ENCODE results near the gene OR51B4. TPM values are rescaled to one million over a fixed set of nuclear protein-coding genes. Genes with fewer than 3 reads are reported as not detected.

The OR51B4 gene
- total and polyA plus RNA-seq, 9 of the 15 experiments (the other 6 are each of a cell fraction or from before 2014, with no cell fraction given): 17.1 to 64.6 (median 39.9) TPM

DNA sequence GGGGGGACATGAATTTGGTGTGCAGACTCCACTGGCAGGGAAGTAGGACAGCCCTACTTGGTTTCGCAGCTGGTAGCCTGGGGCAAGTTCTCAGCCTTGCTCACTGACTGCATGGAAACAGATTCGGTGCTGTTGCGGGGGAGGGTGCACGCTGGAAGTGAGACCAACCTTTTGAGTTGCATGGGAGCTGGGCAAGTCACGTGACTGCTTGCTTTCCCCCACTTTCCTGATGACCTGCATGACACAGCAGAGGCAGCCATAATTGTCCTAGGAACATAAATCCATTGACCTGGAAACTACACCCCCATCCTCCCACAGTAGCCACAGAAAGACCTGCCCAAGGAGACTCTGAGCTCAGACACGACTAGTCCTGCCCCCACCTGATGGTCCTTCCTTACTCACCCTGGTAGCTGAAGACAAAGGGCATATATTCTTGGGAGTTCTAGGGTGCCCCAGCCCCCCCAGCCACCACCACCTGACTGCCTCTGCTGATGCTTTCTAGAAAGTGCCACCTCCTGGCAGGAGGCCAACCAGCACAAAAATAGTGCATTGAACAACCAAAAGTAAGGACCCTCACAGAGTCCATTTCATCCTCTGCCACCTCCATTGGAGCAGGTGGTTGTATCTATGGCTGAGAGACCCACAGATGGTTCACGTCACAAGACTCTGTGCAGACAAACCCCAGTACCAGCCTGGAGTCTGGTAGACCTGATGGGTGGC lies 43.0 kb downstream of the OR51B4 start (continued):
- TF ChIP-seq, protein P1, sequence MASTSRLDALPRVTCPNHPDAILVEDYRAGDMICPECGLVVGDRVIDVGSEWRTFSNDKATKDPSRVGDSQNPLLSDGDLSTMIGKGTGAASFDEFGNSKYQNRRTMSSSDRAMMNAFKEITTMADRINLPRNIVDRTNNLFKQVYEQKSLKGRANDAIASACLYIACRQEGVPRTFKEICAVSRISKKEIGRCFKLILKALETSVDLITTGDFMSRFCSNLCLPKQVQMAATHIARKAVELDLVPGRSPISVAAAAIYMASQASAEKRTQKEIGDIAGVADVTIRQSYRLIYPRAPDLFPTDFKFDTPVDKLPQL (IDR thresholded peaks at IDR 0.05; ENCODE audit: extremely low read depth, insufficient read length): no peak
- TF ChIP-seq, protein P2, sequence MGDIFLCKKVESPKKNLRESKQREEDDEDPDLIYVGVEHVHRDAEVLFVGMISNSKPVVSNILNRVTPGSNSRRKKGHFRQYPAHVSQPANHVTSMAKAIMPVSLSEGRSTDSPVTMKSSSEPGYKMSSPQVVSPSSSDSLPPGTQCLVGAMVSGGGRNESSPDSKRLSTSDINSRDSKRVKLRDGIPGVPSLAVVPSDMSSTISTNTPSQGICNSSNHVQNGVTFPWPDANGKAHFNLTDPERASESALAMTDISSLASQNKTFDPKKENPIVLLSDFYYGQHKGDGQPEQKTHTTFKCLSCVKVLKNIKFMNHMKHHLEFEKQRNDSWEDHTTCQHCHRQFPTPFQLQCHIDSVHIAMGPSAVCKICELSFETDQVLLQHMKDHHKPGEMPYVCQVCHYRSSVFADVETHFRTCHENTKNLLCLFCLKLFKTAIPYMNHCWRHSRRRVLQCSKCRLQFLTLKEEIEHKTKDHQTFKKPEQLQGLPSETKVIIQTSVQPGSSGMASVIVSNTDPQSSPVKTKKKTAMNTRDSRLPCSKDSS (IDR thresholded peaks at IDR 0.05; ENCODE audit: low read depth, partially characterized antibody): no peak
- no peak for TF ChIP-seq ESRRB (CRISPR knock-in tag; IDR thresholded peaks at IDR 0.05; ENCODE audit: borderline replicate concordance)
- TF ChIP-seq DPF2 (IDR thresholded peaks at IDR 0.05): no peak; the same call in 1 of the 2 replicates
- 0 out of 2 replicates have a peak, but pooled peaks have one; percentile 18 for TF ChIP-seq GABPB1 (CRISPR knock-in tag; IDR thresholded peaks at IDR 0.05)

GRCh38 chr11:5257296-5257695 lies 44.5 kb downstream of the OR51B4 start:
- Histone ChIP-seq H3K27ac (ENCODE audit: extremely low read depth, low read depth, low read length) (peak overlapping the region; percentile 6; the same call in 1 of the 3 replicates), H3K4me2 (ENCODE audit: insufficient read depth, low read length) (no peak overlapping the region), H3K9me1 (ENCODE audit: control insufficient read depth, insufficient read depth, low read length) (no peaks in the 10 kb centered on the region), H3K9ac (ENCODE audit: insufficient read depth in 1 of 2, low read depth in 2 of 2, low read length in 2 of 2) (no peak overlapping the region), H3K36me3 (ENCODE audit: control insufficient read depth, insufficient read depth, low read length) (peaks cover 17% of the 10 kb centered on the region), H2AFZ (ENCODE audit: low read depth, low read length) (no peak overlapping the region), H4K20me1 (replicated peaks; ENCODE audit: control insufficient read depth, insufficient read depth, low read length) (peaks cover 4% of the 10 kb centered on the region; the same call in 1 of the 2 replicates), H3K4me1 (replicated peaks in 1 of 2; ENCODE audit: control insufficient read depth in 2 of 2, insufficient read depth in 2 of 2, low read length in 2 of 2) (peaks cover 25 to 40% of the 10 kb centered on the region in 2 experiments), H3K9me3 (replicated peaks; ENCODE audit: control insufficient read depth, insufficient read depth, low read depth, low read length) (no peaks in the 10 kb centered on the region), H3K79me2 (ENCODE audit: control insufficient read depth, insufficient read depth, low read length) (peaks cover 43% of the 10 kb centered on the region), H3K27me3 (ENCODE audit: control insufficient read depth in 2 of 2, insufficient read depth in 2 of 2, low read length in 2 of 2) (no peaks in the 10 kb centered on the region), H3K4me3 (no peak overlapping the region)
- CTCF ChIA-PET (ENCODE audit: low intra/inter-chr PET ratio): no interaction called here
- ATAC-seq: no peak
- BruUV-seq (replicated peaks): no TSS peak
- no peak for DNase-seq (ENCODE audit: extremely low read depth in 1 of 4, low spot score in 3 of 4)
- in situ Hi-C loops (cut with MboI): no loop called here
- FAIRE-seq: no peak
- intact Hi-C loops (cut with micrococcal nuclease): no loop called here
- POLR2A ChIA-PET: interaction anchor here (3.2 to 3.7 kb wide), 2 partner anchors 10 to 13 kb away, joined by 17 to 31 read pairs; partner anchors contain the start of gene HBE1
- 16% methylated on average over 2 of the region's 2 CpGs for WGBS (ENCODE audit: insufficient coverage, low coverage, missing lambda C conversion rate)
- TF ChIP-seq HNRNPLL (IDR thresholded peaks at IDR 0.05; ENCODE audit: low read depth, low read length, poor library complexity, severe bottlenecking): no peak
- TF ChIP-seq, protein P3, sequence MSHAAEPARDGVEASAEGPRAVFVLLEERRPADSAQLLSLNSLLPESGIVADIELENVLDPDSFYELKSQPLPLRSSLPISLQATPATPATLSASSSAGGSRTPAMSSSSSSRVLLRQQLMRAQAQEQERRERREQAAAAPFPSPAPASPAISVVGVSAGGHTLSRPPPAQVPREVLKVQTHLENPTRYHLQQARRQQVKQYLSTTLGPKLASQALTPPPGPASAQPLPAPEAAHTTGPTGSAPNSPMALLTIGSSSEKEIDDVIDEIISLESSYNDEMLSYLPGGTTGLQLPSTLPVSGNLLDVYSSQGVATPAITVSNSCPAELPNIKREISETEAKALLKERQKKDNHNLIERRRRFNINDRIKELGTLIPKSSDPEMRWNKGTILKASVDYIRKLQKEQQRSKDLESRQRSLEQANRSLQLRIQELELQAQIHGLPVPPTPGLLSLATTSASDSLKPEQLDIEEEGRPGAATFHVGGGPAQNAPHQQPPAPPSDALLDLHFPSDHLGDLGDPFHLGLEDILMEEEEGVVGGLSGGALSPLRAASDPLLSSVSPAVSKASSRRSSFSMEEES (CRISPR knock-in tag; IDR thresholded peaks at IDR 0.05): no peak
- TF ChIP-seq ZC3H4 (CRISPR knock-in tag; IDR thresholded peaks at IDR 0.05; ENCODE audit: borderline replicate concordance): no peak
